GM12891 (cell line): Measurements from ENCODE around the gene U2AF1L4.

Experiments
- DNase-seq: peaks from one replicate; pipeline ENCODE4 v3.0.0; 2011; ENCODE audit warnings: low spot score; ENCODE audit not compliant: insufficient read length
- FAIRE-seq: peaks from 2 replicates; lab custom pipeline; 2011; peaks lifted over from hg19 to GRCh38; lab: Jason Lieb, UNC
- PAX5 ChIP-seq: IDR thresholded peaks from 2 replicates; pipeline ENCODE4 v1.6.1; 2011; ENCODE audit warnings: low read length, moderate library complexity, mild to moderate bottlenecking; ENCODE audit not compliant: insufficient read depth, severe bottlenecking
- POLR2A ChIP-seq: IDR thresholded peaks from 2 replicates; pipeline ENCODE4 v1.6.1; 2011; ENCODE audit warnings: low read depth, low read length, control low read depth
- POLR2AphosphoS5 ChIP-seq: IDR thresholded peaks from 2 replicates; pipeline ENCODE4 v1.6.1; 2011; ENCODE audit warnings: low read depth, low read length, control low read depth
- POU2F2 ChIP-seq: IDR thresholded peaks from 2 replicates; pipeline ENCODE4 v1.6.1; 2011; ENCODE audit warnings: low read depth, mild to moderate bottlenecking, control low read depth, low read length, moderate library complexity
- SPI1 ChIP-seq: IDR thresholded peaks from 2 replicates; pipeline ENCODE4 v1.6.1; 2011; ENCODE audit warnings: low read depth, low read length, control low read depth
- TAF1 ChIP-seq: IDR thresholded peaks from 2 replicates; pipeline ENCODE4 v1.6.1; 2011; ENCODE audit warnings: low read depth, low read length, control low read depth

Gene U2AF1L4

DNA sequence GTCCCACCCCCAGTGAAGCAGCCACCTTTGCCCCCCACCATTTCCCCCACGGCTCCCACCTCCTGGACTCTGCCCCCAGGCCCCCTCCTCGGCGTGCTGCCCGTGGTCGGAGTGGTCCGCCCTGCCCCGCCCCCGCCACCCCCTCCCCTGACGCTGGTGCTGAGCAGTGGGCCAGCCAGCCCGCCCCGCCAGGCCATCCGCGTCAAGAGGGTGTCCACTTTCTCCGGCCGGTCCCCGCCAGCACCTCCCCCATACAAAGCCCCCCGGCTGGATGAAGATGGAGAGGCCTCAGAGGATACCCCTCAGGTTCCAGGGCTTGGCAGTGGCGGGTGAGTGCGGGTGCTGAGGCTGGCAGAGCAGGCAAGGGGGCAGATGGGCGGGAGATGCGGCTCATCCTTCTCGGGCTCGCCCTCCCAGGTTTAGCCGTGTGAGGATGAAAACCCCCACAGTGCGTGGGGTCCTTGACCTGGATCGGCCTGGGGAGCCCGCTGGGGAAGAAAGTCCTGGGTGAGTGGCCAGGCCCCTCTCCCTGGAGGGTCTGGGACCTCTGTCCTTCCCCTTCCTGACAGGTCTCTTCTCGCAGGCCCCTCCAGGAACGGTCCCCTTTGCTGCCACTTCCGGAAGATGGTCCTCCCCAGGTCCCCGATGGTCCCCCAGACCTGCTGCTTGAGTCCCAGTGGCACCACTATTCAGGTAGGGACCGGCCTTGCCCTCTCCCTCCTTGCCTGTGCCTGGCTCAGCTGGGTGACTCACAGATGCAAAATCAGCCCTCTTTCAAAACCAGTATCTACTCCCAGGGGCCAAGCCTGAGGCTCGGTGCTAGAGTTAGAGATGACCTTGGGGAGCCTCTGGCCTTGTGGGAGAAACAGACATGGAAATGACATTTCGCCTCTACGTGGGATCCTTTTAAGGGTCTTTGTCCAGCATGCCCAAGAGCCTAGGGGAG lies 11.8 kb downstream of the U2AF1L4 start:
- DNase-seq (no peak), FAIRE-seq (no peak)
- TF ChIP-seq POLR2A (no peak), POU2F2 (no peak)

DNA sequence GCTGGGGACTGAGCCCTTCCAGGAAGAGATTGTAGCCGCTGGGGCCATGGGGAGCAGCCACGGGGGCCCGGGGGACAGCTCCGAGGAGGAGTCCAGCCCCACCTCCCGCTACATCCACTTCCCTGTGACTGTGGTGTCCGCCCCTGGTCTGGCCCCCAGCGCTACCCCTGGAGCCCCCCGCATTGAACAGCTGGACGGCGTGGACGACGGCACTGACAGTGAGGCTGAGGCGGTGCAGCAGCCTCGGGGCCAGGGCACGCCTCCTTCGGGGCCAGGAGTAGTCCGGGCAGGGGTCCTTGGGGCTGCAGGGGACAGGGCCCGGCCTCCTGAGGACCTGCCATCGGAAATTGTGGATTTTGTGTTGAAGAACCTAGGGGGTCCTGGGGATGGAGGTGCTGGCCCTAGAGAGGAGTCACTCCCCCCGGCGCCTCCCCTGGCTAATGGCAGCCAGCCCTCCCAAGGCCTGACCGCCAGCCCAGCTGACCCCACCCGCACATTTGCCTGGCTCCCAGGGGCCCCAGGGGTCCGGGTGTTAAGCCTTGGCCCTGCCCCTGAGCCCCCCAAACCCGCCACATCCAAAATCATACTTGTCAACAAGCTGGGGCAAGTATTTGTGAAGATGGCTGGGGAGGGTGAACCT lies 12.6 kb downstream of the U2AF1L4 start:
- FAIRE-seq, result no peak
- no peak for DNase-seq
- no peak for TF ChIP-seq PAX5
- no peak for TF ChIP-seq POLR2A
- TF ChIP-seq SPI1, result no peak
- no peak for TF ChIP-seq TAF1
- no peak for TF ChIP-seq POLR2AphosphoS5
- no peak for TF ChIP-seq POU2F2

DNA sequence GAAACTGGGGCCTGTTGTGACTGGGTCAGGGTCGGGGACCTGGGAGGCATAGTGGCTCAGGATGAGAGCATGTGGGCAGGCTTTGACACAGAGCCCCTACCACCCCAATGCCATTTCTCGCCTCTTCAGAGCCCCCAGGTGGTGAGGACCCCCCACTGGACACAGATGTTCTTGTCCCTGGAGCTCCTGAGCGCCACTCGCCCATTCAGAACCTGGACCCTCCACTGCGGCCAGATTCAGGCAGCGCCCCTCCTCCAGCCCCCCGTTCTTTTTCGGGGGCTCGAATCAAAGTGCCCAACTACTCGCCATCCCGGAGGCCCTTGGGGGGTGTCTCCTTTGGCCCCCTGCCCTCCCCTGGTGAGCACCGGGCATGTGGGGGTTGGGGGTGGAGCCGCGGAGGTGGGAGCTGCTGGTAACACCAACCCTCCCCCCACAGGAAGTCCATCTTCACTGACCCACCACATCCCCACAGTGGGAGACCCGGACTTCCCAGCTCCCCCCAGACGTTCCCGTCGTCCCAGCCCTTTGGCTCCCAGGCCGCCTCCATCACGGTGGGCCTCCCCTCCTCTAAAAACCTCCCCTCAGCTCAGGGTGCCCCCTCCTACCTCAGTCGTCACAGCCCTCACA lies 13.3 kb downstream of the U2AF1L4 start:
- TF ChIP-seq POLR2AphosphoS5 (no peak), TAF1 (no peak), POLR2A (no peak), SPI1 (no peak), POU2F2 (no peak), PAX5 (no peak)
- DNase-seq, result no peak
- FAIRE-seq, result no peak

DNA sequence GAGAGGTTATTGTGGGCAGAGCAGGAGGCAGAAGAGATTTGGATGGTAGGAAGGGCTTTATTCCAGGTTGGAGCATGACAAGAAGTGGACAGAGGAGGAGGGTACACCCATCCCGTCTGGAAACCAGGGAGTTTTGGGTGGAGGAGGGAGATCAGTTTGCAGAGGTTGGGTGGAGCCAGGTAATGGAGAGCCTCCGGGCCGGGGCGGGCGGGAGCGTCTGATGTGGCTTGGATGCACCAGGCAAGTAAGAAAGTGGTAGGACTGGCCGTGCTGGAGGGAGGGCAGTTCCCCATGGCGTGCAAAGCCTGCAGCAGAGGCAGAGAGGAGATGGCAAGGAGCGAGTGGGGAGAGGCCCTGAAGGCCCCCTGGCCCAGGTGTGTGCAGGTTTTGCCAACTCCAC lies 13.9 kb downstream of the U2AF1L4 start:
- DNase-seq (no peak), FAIRE-seq (no peak)
- no peak for TF ChIP-seq POU2F2
- no peak for TF ChIP-seq POLR2A
- TF ChIP-seq PAX5, result no peak
- no peak for TF ChIP-seq TAF1
- no peak for TF ChIP-seq POLR2AphosphoS5
- no peak for TF ChIP-seq SPI1

DNA sequence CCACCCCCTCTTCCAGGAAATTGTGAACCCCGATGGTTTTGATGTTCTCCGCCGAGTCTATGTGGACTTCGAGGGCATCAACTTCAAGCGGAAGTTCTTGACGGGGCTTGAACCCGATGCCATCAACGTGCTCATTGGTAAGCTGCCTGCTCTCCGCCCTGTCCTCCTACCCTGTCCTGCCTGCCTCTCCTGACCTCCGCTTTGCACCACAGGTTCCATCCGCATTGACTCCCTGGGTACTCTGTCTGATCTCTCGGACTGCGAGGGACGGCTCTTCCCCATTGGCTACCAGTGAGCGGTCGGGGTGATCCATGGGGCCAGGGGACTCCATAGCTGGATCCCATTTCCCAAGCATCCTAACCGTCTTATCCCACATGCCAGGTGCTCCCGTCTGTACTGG lies 14.9 kb downstream of the U2AF1L4 start:
- TF ChIP-seq SPI1 (no peak), PAX5 (no peak), TAF1 (no peak)
- FAIRE-seq, result no peak
- DNase-seq, result no peak

DNA sequence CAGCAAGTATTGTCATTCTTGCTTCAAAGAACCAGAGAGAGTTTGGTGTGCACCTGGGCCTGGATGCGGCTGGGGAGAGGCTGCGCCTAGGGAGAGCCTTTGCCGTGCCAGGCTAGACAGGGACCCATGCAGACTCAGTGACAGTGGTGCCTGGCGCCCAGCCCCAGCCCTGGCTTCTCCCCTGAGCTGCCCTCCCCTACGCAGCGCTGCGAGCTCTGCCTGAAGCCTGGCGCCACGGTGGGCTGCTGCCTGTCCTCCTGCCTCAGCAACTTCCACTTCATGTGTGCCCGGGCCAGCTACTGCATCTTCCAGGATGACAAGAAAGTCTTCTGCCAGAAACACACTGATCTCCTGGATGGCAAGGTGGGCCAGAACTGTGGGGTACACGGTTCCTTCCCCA lies 15.5 kb downstream of the U2AF1L4 start:
- TF ChIP-seq POU2F2 (no peak), POLR2AphosphoS5 (no peak), TAF1 (no peak), POLR2A (no peak), PAX5 (no peak), SPI1 (no peak)
- no peak for FAIRE-seq

DNA sequence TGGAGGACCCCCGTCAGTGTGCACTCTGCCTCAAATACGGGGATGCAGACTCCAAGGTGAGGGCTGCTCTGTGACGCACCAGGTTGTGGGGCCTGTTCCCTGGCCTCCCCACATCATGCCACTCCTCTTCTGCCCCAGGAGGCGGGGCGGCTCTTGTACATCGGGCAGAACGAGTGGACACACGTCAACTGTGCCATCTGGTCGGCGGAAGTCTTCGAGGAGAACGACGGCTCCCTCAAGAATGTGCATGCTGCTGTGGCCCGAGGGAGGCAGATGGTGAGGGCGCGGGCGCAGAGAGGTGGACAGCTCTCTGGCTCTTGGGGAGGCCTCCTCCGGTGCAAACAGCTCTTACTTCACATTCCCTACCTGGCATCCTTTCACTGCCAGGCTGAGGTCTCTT lies 16.2 kb downstream of the U2AF1L4 start:
- DNase-seq, result no peak
- TF ChIP-seq SPI1, result no peak
- no peak for TF ChIP-seq TAF1
- TF ChIP-seq PAX5, result no peak
- TF ChIP-seq POLR2AphosphoS5, result no peak
- TF ChIP-seq POLR2A, result no peak
- TF ChIP-seq POU2F2, result no peak
- FAIRE-seq, result no peak

More for the DNA sequence above, 15.5 kb downstream of the U2AF1L4 start:
- no peak for DNase-seq

DNA sequence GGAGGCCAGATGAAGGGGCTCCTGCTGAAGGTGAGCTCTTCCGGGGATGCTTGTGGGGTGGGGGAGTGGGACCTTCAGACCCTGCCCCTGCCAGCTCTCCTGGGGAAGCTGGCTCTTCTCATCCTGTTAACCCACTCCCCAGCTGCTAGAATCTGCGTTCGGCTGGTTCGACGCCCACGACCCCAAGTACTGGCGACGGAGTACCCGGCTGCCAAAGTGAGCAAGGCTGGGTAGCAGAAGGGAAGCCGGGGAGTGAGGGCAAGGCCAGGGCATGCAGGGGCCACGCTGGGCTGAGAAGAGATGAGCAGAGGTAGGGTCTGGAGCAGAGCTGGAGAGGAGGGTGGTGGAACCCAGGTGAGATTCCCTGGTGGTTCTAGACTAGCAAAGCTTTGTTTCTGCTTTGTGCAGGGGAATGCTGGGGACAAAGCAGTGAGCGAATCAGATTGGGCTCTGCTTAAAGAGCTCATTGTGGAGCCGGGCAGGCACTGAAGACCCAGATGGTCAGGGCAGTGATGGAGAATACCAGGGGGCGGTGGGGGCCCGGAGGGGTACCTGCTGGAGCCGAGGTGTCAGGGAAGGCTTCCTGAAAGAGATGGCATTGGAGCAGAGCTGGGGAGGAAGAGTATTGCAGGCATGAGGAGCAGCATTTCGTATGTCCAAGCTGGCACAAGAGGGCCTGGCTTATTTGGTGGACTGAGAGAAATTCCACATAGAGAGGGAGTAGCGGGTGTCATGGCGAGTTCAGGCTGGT lies 17.1 kb downstream of the U2AF1L4 start:
- FAIRE-seq, result no peak
- TF ChIP-seq SPI1 (no peak), POLR2A (no peak), TAF1 (no peak), POLR2AphosphoS5 (no peak), POU2F2 (no peak), PAX5 (no peak)
- no peak for DNase-seq

DNA sequence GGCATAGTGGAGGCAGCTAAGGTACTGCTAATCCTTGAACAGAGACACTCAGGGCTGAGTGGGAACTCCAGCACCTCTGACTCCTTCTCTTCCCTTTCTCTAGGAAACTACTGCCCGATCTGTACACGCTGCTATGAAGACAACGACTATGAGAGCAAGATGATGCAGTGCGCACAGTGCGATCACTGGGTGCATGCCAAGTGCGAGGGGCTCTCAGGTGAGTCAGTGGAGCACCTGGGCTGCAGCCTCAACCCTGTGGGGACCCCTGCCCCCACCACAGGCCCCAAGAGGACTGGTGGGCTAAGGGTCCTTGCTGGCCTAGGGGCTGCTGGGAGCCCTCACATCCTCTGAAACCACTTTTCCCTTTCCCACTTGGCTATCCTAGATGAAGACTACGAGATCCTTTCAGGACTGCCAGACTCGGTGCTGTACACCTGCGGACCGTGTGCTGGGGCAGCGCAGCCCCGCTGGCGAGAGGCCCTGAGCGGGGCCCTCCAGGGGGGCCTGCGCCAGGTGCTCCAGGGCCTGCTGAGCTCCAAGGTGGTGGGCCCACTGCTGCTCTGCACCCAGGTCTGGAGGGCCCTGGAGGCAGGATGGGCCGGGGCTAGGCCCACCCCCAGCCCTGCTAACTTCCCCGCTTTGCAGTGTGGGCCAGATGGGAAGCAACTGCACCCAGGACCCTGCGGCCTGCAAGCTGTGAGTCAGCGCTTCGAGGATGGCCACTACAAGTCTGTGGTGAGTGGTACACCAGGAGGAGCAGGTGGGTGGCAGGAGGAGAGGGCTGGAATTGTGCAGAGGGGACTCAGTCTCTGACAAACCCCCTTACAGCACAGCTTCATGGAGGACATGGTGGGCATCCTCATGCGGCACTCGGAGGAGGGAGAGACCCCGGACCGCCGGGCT lies 17.9 kb downstream of the U2AF1L4 start:
- TF ChIP-seq PAX5 (no peak), SPI1 (no peak), POU2F2 (no peak), POLR2A (no peak)
- FAIRE-seq, result no peak
- DNase-seq, result no peak
